GM12875 (cell line): Measurements from ENCODE around the gene SECISBP2.
"Not testable (repeated sequence)": the region's sequence is repeated elsewhere in the genome, so short reads cannot be mapped to it uniquely, and the experiment has no call there.

ENCODE experiments used
- H3K4me3 ChIP-seq: one replicate; pipeline ENCODE4 v1.5.1; 2011; ENCODE audit warnings: low read depth, low read length, control low read depth
- CTCF ChIP-seq: IDR thresholded peaks from 2 replicates; pipeline ENCODE4 v1.5.1; 2011; ENCODE audit warnings: low read depth, mild to moderate bottlenecking, control low read depth, inconsistent platforms, low read length, moderate library complexity, borderline replicate concordance; ENCODE audit not compliant: insufficient read depth

The SECISBP2 gene

GRCh38 chr9:89278551-89278950, 39.7 kb upstream of the SECISBP2 start:
- H3K4me3 ChIP-seq: no peak overlapping the region
- no peak for TF ChIP-seq CTCF

DNA sequence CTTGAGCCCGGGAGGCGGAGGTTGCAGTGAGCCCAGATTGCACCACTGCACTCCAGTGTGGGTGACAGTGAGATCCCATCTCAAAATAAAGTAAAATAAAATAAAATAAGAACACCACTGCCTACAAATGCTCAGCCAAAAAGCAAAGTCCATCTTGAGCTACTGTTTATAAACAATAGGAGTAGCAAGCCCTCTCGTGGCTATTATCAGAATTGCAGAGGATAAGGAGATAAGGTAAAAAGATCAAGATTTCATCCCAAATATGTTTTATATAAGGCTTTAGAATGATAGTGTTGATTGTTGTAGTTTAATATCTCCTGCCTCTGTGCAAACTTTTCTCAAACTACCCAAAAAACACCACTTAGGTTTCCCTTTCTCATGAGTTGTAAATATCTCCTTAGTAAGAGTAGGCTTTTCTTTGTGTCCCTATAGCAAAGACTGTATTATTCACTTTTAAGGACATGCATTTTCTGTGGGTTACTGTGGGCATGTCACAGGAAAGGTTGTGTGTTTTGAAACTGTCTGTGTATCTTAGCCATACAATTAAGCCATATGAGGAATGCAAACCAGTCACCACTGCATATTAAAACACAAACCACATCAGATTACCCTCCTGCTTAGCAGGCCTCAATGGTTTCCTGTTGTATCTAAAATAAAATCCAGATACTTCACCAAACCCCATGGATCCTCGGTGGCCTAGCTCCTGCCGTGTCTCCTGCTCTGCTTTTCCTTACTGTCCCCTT, 39.1 kb upstream of the SECISBP2 start:
- peak; percentile 51; the same call in 1 of the 2 replicates for TF ChIP-seq CTCF
- no peak overlapping the region for H3K4me3 ChIP-seq

DNA sequence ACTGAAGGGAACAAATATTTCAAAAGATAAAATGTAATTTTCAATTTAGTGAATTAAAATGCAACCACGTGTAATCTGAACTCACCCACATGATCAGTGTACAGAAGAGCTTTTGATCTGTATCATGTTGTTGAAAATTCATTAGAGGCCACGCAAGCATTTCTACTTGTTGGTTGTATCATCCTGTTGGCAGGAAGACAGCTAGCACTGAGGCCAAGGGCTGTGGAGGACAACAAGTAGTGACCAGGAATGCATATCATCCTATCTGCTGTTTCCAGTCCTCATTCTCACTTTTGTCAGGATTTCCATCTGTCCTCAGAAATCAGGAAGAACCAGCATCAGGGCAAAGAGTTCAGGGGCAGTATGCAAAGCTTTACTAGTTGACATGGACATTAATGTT, 37.2 kb upstream of the SECISBP2 start:
- H3K4me3 ChIP-seq: no peak overlapping the region
- no peak for TF ChIP-seq CTCF

DNA sequence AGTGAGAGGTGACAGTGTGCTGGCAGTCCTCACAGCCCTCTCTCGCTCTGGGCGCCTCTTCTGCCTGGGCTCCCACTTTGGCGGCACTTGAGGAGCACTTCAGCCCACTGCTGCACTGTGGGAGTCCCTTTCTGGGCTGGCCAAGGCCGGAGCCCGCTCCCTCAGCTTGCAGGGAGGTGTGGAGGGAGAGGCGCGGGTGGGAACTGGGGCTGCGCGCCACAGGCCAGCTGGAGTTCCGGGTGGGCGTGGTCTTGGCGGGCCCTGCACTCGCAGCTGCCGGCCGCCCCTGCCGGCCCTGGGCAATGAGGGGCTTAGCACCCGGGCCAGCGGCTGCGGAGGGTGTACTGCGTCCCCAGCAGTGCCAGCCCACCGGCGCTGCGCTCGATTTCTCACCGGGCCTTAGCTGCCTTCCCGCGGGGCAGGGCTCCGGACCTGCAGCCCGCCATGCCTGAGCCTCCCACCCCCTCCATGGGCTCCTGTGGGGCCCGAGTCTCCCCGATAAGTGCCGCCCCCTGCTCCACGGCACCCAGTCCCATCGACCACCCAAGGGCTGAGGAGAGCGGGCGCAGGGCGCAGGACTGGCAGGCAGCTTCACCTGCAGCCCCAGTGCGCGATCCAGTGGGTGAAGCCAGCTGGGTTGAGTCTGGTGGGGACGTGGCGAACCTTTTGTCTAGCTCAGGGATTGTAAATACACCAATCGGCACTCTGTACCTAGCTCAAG, 35.9 kb upstream of the SECISBP2 start:
- H3K4me3 ChIP-seq: not testable (repeated sequence)

DNA sequence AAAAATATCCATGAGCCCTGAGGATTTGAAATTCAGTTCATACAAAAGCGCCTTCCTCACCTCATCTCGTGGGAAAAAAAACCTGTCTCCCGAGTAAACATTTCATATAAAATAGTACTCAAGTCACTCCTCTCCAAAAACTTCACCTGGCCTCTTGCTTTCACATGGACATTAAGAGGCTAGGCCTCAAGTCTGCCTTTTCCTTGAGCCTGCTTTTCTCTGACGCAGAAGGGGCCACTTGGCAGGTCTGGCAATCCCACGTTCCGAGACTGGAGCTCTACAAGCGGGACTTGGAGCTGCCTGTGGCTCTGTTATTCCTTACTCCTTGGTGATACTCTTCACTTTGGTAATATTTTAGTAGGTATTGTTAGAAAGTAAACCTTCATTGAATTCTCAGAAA, 34.2 kb upstream of the SECISBP2 start:
- TF ChIP-seq CTCF: no peak
- no peak overlapping the region for H3K4me3 ChIP-seq

- TF ChIP-seq CTCF: no peak
- H3K4me3 ChIP-seq: no peak overlapping the region
Measured at GRCh38 chr9:89291741-89292140, 26.6 kb upstream of the SECISBP2 start.

GRCh38 chr9:89293014-89293413, 25.3 kb upstream of the SECISBP2 start:
- H3K4me3 ChIP-seq: no peak overlapping the region
- no peak for TF ChIP-seq CTCF
